HFFc6 (cell line): ENCODE results near the gene TNFSF4. TPM values are rescaled to one million over a fixed set of nuclear protein-coding genes. Genes with fewer than 3 reads are reported as not detected.

Source experiments
- DNase-seq: peaks from one replicate; pipeline ENCODE4 v3.0.0-alpha.2; 2018
- H3K27ac Mint-ChIP-seq: 2 replicates; pipeline ENCODE4 v1.8.0; 2020; ENCODE audit warnings: mild to moderate bottlenecking, mixed read lengths
- H3K27me3 Mint-ChIP-seq: 2 replicates; pipeline ENCODE4 v1.8.0; 2021; ENCODE audit warnings: mild to moderate bottlenecking, moderate library complexity, mixed read lengths; ENCODE audit not compliant: insufficient read depth
- H3K36me3 Mint-ChIP-seq: 2 replicates; pipeline ENCODE4 v1.8.0; 2021; ENCODE audit warnings: low read depth, mixed read lengths
- H3K4me1 Mint-ChIP-seq: 2 replicates; pipeline ENCODE4 v1.8.0; 2020; ENCODE audit warnings: low read depth, mixed read lengths
- H3K4me3 Mint-ChIP-seq: 2 replicates; pipeline ENCODE4 v1.8.0; 2020; ENCODE audit warnings: mild to moderate bottlenecking, moderate library complexity, mixed read lengths
- H3K9me3 Mint-ChIP-seq: 2 replicates; pipeline ENCODE4 v1.8.0; 2020; ENCODE audit warnings: mild to moderate bottlenecking, mixed read lengths
- total RNA-seq, 6 experiments: library from RNA; stranded (reverse); fragmentation: NEBNext Ultra II Directional; extraction: Animal tissue kit (Norgen Biotek cat#: 25700); gene quantifications; 2 replicates in 1 of 6; 3 replicates in 5 of 6; pipeline ENCODE4 v1.2.3, GENCODE V29; 2021
- TF ChIP-seq, protein P1 (sequence below): fragments of 200-600 bp; sonication (generic); IDR thresholded peaks from 2 replicates; pipeline ENCODE4 v1.5.0; 2021; ENCODE audit warnings: antibody characterized with exemption, mild to moderate bottlenecking

TNFSF4 gene
- total RNA-seq, 6 experiments from 2014 or later = 0.68 to 2.0 (median 0.74) TPM

DNA sequence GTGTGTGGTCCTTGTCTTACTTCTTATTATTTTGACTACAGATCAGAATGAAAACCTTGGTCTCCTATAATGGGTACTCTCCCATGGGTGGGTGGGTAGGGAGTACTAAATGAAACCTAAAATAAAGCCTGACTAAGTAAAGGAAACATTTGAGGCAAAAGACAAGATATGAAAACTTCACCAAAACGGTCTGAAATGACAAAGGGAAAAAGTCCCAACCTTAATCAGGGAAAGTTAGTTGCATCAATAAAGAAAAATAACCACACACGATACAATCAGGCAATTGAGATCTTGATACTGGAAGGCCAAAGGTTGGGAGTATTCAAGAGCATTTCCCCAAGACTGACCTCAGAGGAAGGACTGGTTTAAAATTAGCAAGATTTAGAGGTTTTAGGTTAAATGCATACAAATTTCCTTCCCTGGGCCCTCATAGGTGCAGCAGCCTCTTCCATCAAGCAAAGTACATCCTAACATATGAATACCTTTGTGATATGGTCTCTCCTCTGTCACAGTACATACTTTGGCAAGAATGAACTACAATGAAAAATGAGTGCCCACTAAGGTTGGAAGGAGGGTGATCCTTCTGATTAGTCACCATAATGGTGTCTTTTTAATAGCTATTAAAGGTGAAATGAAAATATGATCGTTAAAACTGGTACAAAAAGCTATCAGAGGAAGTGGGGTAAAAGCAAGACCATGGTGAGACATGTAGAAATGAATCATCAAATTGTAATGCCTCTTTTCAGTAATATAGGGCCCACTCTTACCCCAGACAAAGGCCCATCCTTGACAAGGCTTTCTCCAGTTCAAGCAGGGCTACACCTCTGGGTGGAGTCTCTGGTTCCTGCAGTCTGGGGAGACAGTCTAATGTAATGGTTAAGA lies 15.3 kb upstream of the TNFSF4 start:
- H3K27ac Mint-ChIP-seq = no peak overlapping the region
- H3K4me1 Mint-ChIP-seq = peaks cover 47% of the 10 kb centered on the region
- no peaks in the 10 kb centered on the region for H3K9me3 Mint-ChIP-seq
- DNase-seq = no peak
- TF ChIP-seq, protein P1, sequence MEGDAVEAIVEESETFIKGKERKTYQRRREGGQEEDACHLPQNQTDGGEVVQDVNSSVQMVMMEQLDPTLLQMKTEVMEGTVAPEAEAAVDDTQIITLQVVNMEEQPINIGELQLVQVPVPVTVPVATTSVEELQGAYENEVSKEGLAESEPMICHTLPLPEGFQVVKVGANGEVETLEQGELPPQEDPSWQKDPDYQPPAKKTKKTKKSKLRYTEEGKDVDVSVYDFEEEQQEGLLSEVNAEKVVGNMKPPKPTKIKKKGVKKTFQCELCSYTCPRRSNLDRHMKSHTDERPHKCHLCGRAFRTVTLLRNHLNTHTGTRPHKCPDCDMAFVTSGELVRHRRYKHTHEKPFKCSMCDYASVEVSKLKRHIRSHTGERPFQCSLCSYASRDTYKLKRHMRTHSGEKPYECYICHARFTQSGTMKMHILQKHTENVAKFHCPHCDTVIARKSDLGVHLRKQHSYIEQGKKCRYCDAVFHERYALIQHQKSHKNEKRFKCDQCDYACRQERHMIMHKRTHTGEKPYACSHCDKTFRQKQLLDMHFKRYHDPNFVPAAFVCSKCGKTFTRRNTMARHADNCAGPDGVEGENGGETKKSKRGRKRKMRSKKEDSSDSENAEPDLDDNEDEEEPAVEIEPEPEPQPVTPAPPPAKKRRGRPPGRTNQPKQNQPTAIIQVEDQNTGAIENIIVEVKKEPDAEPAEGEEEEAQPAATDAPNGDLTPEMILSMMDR = no peak
- H3K4me3 Mint-ChIP-seq = no peak overlapping the region
- H3K36me3 Mint-ChIP-seq = no peaks in the 10 kb centered on the region
- peaks cover 1% of the 10 kb centered on the region for H3K27me3 Mint-ChIP-seq

DNA sequence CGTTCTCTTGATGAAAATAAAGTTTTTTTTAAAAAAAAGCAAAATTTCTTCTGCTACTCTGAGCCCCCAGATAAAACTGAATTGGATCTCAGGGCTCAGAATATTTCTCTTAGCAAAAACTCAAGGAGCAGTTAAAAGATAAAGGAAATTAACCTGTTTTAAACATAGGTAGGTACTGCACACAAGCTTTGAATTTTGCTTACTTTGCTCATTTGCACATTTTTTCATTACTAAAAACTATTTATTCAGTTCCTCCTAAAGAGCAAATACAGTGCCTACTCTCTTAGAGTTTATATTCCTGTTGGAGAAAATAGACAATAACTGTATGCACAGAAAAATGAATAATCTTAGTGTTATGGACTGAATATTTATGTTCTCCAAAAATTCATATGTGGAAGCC lies 13.0 kb upstream of the TNFSF4 start:
- no peak overlapping the region for H3K4me3 Mint-ChIP-seq
- H3K36me3 Mint-ChIP-seq = no peaks in the 10 kb centered on the region
- no peaks in the 10 kb centered on the region for H3K9me3 Mint-ChIP-seq
- H3K27me3 Mint-ChIP-seq = peaks cover 1% of the 10 kb centered on the region; the same call in 1 of the 2 replicates
- peaks cover 30% of the 10 kb centered on the region for H3K4me1 Mint-ChIP-seq
- TF ChIP-seq, protein P1 = no peak
- no peak overlapping the region for H3K27ac Mint-ChIP-seq
- DNase-seq = no peak

DNA sequence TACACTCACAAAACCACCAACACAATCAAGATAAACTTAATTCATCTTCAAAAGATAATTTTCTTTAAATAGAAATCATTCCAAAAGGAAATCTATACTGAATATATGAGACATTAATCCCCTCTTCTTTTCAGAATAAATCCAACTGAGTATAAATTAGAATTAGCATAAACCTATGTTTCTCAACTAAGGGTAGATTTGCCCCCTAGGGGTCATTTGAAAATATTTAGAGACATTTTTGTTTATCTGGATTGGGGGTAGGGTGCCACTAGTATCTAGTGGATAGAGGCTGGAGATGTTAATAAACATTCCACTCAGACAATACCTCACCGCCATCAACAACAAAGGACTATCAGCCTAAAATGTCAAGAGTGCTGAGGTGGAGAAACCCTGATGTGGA lies 6.5 kb upstream of the TNFSF4 start:
- H3K9me3 Mint-ChIP-seq = no peaks in the 10 kb centered on the region
- H3K27ac Mint-ChIP-seq = no peak overlapping the region
- DNase-seq = no peak
- TF ChIP-seq, protein P1 = peak; percentile 47
- H3K36me3 Mint-ChIP-seq = no peaks in the 10 kb centered on the region
- H3K4me1 Mint-ChIP-seq = no peaks in the 10 kb centered on the region; the same call in 1 of the 2 replicates
- H3K4me3 Mint-ChIP-seq = no peak overlapping the region
- no peaks in the 10 kb centered on the region for H3K27me3 Mint-ChIP-seq

DNA sequence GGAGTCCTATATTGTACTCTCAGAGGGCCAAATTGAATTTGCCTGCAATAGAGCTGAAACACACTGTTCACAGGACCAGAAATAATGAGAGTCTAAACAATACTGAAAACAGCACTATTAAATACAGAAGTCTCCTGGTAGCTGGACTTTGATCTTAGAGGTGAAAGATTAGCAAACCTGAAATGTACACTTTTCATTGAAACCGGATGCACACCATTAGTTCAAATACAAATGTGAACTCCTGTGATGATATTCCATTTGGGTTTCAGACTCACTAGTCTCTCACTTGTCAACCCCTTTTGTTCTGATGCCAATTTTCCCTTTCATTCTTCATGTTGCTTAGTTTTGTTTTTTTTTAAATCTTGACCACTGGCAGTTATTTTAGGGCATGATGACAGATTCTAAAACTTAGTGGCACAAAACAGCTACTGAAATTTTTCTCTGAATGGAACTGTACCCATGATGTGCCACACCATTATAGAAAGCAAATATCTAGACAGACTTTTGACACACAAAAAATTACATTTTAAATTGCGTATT lies 5.9 kb upstream of the TNFSF4 start:
- H3K4me1 Mint-ChIP-seq = peaks cover 4% of the 10 kb centered on the region
- no peak overlapping the region for H3K4me3 Mint-ChIP-seq
- no peaks in the 10 kb centered on the region for H3K27me3 Mint-ChIP-seq
- H3K36me3 Mint-ChIP-seq = no peaks in the 10 kb centered on the region
- H3K9me3 Mint-ChIP-seq = no peaks in the 10 kb centered on the region
- no peak for DNase-seq
- TF ChIP-seq, protein P1 = no peak
- no peak overlapping the region for H3K27ac Mint-ChIP-seq

DNA sequence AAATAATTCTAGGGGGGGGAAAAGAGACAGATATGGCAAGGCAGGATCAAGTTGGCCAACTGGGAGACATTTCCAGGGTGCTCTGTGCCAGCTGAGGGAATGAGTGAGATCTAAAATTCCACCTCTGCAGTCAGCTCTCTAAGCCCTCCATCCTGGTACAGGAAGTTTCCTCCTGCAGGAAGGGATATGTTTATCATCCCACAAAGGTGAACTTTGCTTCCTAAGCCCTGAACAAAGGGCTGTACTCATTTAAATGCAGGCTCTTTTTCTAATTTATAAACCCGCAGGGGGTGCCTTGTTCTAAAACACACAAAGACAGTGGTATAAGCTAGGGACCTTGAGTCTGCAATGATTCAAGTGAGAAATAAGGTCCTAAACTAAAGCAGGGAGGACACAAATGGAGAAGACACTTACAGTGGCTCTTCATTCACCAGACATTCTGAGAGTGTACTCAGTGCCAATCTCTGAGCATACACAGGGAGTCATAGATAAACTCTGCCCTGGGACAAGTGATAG lies 3.6 kb upstream of the TNFSF4 start:
- Mint-ChIP-seq H3K4me1 (peaks cover 26% of the 10 kb centered on the region), H3K36me3 (no peaks in the 10 kb centered on the region), H3K27ac (no peak overlapping the region), H3K27me3 (peaks cover 2% of the 10 kb centered on the region; the same call in 1 of the 2 replicates), H3K9me3 (no peaks in the 10 kb centered on the region), H3K4me3 (no peak overlapping the region)
- DNase-seq = no peak
- TF ChIP-seq, protein P1 = no peak
